CD4-positive, alpha-beta T cell treated with Interleukin-17A for 4 hours (primary cell): Measurements from ENCODE around the gene PLD5.
"Not testable (repeated sequence)": the region's sequence is repeated elsewhere in the genome, so short reads cannot be mapped to it uniquely, and the experiment has no call there.

Experiments
- DNase-seq: peaks from one replicate; pipeline ENCODE4 v3.0.0-alpha.2; 2020; ENCODE audit warnings: mixed read lengths

PLD5 gene

DNA sequence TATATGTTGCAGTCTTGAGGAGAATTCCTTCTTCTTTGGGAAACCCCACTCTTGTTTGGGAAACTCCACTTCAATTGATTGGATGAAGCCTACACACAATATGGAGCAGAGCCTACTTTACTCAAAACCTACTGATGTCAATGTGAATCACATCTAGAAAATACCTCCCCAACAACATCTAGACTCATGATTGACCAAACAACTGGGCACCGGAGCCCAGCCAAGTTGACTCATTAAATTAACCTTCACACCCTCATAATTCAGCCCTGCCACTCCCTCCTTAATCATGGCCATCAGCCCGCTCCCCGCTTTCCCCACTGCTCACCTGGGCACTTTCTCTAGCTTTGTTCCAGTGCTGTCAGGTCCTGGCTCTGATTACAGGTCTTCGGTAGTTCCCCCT lies 317.5 kb downstream of the PLD5 start:
- DNase-seq = no peak

DNA sequence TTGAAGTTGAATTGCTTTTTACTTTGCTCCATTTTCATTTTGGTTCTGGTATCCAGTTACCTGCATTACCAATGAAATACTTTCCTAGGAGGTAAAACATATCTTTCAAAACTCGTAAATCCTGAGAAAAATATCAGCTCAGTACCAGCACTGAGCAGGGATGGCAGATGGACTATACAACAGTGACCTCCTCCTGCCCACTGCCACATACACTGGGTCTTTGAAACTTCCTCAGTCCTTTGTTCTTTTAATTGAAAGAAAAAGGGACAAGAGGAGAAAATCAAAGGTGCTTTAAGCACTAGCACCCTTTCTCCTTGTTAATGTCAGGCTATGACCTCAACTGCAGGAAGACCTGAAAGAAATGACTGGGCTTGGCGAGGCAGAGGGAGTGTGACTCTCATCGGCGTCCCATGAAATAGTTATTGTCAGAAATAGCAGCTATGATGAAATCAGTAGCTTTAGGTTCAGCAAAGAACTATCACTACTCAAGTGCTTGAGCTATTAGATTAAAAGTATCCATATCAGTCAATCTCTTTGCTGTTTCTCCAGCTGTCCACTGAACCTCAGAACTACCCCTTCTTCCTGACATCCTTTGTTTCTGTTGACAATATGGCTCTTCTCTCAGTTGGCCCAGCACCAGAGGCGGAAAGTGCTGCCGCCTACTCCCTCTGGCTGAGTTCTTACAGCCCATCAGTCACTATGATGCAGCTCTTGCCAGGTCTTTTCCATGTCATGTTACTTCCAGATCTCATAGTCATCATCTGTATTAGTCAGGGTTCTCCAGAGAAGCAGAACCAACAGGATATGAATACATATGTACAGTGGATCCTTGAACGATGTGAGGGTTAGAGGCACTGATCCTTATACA lies 318.6 kb downstream of the PLD5 start:
- no peak for DNase-seq

DNA sequence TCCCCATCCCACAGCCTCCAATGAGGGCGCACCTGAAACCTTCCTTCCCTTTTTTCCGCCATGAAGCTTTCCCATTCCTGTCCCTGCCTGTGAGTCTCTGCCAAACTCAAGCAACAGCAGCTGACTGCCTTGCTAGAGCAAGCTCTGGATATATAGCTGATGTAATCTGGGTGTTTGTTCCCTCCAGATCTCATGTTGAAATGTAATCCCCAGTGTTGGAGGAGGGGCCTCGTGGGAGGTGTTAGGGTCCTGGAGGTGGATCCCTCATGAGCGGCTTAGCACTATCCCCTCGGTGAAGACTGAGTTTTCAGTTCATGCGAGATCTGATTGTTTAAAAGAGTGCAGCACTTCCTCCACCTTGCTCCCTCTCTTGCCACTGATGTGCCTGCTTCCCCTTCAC lies 321.2 kb downstream of the PLD5 start:
- DNase-seq = no peak

DNA sequence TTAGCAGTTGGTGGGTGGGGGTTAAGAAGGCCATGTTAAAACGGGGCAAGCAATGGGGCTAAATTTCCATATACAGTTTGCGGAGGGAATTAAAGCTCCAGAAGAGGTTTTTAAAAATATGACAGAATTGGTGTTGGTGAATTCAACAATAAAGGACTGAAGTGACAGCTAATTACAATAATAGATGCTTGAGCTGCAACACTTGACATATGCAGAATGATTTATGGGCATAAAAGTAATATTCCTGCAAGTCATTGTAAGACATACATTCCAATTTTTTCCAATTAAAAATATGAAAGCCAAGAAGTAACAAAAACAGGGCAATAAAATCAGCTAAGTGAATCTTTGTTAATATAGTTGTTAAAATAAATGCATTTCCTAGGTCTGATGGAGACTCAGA lies 323.4 kb downstream of the PLD5 start:
- DNase-seq = no peak

DNA sequence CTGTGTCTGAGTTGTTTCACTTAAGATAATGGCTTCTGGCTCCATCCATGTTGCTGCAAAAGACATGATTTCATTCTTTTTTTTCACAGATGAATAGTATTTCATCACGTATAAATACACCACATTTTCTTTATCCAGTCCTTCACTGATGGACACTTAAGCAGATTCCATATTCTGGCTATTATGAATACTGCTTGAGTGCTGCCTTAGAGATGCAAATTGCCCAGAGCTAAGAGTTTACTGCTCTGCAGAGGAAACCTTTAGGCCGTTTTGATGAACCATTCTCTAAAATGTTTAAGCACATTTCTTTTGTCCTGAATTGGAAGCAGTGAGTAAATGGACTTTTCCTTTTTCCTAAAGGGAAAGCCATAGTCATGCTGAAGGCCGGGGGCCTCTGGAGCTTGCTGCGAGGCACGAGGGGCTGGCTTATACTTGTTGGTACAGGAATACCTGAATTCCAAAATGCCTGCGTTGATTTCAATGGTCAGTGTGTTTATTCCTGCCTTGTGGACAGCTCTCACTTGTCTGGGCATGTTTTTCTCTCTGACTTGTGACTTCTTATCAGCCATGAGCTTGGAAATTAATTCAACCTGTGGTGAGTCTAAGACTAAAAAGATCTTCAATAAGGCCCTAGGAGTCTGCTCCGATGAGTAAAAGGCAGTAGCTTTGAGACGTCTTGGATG lies 324.6 kb downstream of the PLD5 start:
- no peak for DNase-seq

DNA sequence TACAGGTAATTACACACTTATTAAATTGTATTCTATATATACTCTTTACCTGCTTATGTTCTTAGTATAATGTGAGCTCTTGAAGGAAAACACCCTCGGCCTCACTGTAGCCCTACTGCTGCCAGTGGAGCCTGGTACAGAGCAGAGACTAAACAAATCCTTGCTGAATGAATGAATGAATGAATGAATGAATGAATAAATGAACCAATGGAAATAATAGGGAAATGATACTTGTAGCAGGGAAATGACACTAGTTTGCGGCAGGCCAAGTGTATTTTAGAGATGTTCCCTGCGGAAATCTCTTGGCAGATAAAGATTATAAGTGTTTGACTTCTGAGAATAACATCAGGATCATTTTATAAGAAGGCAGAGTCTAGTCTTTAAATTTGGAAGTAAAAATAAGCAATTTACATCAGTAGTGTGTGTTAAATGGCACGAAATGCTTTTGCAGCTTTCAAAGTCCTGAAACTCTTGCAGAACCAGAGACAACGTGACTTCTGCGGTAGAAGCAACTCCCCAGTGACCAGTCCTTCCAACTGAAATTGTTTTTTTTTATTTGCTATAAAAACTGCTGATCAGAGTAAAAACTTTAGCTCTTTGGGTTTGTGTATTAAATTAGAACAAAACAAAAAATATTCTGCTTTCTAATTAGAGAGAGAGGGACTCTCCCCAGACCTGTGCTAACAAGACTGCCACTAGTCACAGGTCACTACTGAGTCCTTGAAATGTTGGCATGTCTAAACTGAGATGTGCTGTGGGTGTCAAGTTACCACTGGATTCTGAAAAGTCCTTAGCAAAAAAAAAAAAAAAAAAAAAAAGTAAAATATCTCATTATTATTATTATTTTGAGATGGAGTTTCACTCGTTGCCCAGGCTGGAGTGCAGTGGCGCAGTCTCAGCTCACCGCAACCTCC lies 326.3 kb downstream of the PLD5 start:
- no peak for DNase-seq

DNA sequence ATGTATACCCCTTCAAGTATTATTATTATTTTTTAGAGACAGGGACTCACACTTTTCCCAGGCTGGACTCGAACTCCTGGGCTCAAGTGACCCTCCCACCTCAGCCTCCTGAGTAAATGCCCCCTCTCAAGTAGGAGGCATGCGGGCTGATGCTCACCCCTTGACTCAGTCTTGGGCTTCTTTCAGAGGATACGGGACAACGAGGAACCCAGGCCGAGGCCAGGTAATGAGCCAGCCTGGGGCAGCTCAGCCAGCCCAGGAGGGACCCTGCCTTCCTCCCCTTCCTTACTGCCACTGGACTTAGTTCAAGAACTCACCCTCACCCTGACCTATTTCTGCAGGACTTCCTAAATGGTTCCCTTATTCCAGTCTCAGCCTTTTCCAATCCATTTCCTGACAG lies 327.6 kb downstream of the PLD5 start:
- DNase-seq = no peak

DNA sequence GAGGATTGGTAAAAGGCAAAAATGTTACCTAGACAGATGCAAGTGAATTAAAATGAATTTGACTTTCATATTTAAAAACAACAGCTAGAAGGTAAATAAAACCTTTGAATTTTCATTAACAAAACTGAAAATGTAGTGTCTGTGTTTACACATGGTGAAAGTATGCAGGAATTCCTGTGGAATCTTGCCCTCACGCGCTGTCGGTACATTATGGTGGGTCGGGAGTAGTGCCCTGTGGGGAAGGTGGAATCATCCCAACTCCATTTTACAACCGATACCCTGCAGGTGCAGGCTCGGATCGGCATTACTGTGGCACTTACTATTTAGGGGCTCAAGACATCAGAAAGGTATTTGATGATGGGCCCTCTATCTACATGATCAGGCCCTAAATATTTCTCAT lies 328.4 kb downstream of the PLD5 start:
- DNase-seq = no peak

DNA sequence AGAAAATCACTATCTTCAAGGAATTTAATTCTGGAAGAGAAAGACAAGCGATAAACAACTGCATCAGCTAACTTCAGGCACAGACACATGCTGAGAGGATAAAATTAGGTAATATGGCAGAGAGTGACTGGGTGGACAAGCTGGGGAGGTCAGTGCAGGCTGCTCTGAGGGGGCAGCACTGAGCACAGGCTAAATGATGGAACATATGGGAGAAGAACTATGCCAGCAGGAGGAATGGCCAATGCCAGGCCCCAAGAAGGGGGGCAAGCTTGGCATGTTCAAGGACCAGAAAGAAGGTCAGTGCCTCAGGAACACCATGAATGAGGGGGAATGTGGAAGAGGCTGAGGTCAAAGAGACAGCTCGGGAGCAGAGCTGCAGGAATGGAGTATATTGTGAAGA lies 334.9 kb downstream of the PLD5 start:
- no peak for DNase-seq

DNA sequence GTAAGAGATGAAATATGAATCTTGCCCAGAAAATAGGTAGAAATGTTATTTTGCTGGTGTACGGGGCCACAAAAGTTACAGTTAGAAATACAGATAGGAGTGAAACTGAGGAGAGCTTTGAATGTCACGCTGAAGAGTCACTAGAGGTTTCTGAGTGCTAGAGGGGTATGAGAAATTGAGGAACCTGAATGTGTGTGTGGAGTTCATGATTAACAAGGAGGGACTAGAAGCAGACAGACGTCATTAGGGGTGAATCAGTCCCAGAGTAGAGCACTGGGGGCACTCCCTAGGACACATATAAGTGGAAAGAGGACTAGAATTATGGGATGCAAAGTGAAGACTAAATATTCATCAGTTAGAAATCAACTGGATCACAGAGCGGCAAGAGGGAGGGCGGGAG lies 336.7 kb downstream of the PLD5 start:
- DNase-seq = no peak

DNA sequence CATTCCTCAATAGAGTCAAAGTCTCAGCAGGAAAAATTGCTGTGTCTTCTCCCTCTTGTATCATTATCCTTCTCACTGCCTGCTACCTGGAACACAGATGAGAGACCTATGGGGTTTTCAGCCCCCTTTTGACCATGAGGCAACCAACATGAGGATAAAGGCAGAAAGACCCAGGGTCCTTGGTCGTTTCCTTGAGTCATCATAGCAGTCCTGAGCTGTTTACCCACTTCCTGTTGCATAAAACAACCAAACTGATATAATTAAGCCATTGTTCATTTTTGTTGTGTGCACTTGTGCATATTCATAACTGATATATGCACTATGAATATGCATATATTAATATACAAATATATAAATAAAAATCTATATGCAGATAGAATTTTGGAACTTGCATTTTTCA lies 337.3 kb downstream of the PLD5 start:
- no peak for DNase-seq

DNA sequence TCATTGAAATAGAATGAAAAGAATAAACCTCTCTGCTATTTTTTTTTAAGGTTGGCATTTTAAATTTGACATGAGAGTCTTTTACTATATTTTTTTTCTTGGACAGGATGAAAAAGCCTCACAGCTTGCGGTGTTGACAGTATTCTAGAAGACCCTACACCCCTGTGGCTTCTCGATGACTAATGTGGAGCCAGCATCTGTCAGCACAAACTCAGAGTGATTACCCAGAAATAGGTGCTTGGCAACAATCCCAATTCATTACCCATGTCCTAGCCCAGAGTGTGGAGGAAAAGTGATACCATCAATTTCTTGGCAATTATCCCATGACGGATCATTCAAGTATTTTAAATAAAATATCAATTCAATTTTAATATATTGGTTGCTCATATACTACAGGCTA lies 338.8 kb downstream of the PLD5 start:
- DNase-seq = no peak

DNA sequence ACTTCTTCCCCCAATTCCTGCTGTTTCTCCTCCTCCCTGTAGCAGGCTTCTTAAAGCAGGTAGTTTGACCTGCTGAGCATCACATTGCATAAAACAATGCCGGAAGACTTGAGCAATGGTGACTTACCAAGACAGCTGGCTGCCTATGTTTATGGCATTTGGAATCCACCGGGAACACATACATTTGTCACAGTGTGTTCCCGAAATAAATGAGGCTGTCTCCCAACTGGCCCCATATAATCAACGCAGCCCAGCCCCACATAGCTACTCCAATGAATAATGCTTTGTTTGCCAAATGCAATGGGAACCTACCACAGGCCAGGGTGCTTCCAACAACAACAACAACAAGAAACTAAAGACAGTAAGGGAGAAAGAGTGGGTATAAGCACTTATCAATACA lies 339.5 kb downstream of the PLD5 start:
- no peak for DNase-seq

DNA sequence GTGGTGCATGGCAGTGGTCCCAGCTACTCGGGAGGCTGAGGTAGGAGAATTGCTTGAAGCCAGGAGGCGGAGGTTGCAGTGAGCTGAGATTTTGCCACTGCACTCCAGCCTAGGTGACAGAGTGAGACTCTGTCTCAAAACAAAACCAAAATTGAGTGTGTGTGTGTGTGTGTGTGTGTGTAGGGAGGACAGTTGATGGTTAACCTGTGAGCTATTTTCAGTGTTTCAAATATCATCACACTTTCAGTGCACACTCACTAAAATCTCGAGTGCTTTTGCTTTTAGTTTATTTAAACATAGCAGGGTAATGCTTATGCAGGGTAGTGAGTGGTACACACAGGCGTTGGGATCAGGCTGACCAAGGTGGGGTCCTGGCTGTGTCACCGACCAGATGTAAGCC lies 344.7 kb downstream of the PLD5 start:
- DNase-seq = not testable (repeated sequence)

DNA sequence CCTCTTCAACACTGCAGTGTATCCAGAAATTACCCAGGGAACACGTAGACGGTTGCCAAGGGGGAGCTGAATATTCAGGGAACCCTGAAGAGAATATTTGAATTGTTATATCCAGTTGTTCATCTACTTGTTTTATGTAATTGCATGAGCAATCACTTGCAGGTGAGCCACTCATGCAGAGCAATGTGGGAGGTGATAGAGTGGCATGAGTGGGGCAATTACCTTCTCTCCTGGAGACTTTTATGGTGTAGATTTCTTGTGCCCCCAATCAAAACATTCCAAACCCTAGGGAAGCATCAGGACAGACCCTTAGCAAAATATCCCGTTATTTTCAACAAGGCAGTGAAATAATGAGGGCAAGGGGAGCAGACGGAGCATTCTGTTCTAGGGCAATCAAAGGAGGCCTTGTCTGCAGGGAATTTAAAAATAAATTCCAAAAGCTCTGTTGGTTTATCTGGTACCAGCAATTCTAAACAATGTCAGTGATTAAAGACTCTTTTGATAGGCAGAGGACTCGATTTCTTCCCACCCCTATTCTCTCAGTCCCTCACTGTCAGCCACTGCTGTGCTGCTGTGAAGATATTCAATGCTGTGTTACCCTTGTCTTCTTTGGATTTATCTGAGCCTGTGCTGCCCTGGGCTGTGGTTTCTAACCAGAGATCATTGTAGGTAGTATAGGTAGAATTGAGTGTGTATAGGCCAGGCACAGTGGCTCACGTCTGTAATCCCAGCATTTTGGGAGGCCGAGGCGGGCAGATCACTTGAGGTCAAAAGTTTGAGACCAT lies 345.4 kb downstream of the PLD5 start:
- DNase-seq = no peak

DNA sequence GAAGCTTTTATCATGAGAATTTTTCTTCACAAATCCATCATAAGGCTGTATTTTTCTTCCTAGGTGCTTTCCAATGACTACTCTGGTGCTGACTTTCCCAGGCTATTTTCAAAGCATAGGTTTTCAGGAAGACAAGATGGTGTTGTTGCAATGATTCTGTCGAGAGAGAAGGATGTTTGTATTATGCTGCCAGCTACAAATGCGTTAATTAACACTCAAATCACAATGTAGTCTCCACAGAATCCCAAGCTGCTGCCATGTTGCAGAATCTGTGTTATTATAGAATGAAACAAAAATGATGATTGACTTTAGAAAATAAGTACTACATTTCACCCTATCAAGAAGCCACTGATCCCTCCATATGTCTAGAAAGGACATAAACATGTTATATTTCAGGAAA lies 346.1 kb downstream of the PLD5 start:
- DNase-seq = no peak

DNA sequence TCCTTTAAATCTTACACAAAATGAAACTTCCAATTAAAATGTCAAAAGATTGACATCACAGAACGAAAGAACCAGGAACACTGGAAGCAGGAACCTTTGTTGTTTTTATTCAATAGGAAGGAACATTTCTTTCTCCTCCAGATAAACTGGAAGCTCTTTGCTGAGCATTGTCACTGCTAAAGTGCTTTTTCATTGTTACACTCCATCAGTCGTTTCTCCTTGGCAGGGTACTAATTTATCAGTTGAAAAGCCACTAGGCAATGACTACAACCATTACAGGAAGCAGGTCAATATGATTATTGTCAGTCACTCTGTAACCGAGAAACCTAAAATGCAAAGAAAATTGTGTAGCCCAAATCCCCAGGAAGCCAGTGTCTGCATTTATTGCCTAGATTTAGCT lies 362.4 kb downstream of the PLD5 start:
- DNase-seq = no peak

DNA sequence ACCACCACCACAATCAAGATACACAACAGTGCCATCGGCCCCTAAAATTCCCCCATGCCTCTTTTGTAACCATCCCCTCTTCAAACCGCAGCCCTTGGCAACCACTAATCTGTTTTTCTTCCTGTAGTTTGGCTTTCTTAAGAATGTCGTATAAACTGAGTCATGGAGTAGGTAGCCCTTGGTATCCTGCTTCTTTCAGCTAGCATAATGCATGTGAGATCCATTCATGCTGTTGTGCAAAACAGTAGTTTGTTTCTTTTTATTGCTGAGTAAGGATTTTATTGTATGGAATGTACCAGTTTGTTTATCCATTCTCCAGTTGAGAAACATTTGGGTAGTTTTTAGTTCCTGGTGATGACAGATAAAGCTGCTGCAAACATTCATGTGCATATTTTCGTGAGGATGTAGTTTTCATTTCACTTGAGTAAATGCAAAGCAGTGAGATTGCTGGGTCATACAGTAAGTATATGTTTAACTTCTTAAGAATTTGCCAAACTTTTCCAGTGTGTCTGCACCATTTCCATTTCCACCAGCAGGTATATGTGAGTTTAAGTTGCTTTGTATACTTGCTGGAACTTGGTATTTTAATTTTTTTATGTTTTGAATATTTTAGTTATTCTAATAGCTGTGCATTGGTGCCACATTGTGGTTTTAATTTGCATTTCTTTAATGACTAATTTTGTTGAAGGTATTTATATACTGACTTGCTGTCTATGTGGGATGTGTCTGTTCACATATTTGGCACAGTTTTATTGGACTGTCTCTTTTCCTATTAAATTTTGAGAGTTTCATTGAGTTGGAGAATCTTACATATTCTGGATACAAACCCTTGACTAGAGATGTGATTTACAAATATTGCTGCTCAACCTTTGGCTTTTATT lies 377.2 kb downstream of the PLD5 start:
- no peak for DNase-seq

DNA sequence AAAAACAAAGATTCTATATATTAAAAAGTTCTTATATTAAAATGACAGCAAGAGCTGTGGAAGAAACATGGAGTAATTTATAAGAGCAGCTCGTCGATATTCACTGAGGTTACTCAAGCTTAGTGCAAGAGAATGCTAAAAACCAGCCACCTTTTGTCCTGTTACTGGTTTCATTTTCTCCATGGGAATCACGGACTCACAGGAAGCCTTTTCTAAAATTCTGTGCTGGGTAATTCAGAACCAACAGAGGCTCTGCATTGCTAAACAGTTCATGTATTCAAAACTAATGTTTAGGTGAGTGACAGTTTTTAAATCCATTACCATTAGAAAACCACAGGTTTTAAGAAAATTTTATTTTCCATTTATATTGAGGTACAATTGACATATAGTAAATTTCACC lies 377.8 kb downstream of the PLD5 start:
- no peak for DNase-seq

DNA sequence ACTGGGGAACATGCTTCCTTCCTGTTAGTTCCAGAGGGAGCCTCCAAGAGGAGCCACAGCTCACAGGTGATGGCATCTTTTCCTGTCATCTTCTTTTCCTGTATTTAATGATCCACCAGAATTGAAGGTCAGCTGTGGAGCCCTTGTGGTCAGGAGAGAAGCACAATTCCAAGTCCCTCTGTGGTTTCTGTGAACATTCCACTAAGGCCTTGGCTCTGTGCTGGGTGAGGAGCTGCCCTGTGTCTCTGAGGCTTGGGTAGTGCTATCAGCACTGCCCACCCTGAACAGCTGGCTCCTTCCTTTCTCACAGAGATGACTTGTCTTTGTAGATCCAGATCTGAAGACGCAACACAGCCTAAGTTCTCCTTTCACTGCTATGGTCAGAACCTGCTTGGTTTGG lies 383.7 kb downstream of the PLD5 start:
- no peak for DNase-seq

DNA sequence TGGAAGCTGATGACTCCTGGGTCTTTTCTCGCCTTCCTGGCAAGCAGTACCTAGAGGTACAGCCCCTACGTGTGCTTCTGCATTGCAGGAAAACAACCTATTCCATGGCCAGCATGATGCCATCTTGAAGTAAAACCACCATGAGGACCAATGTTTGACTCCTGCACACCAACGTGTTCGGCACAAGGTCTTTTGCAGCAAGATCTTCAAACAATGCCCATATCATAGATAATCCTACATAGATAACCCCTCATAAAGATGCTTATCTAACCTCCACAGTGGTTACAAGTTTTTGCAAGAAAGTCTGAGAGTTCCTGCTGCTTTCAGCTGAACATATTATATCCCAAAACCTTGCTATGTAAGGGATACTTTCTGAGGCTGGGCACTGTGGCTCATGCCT lies 384.5 kb downstream of the PLD5 start:
- DNase-seq = no peak

DNA sequence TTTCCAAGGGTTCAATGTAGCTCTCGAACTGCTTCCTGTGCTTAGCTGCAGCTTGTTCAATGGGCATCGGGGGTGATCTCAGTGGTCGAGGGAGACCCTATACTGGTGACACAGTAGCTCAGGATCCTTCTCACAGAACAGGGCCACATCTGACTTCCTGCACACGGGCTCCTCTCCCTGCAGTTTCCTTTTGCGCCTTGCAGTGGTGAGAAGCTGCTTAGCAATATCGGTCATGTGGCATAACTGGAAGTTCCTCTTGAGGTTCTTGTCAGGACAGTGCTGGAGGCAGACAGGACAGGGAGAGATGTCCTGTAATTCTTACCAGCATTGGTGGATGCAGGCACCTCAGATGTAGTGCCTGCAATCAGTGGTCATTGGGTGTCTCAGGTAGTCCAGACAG lies 385.1 kb downstream of the PLD5 start:
- DNase-seq = no peak
